Stomach smooth muscle (tissue), 2 donors: Measurements from ENCODE around the gene NR4A3.

ENCODE experiments used
- H3K27ac ChIP-seq: one replicate; pipeline ENCODE4 v1.7.0; 2013; ENCODE audit warnings: mild to moderate bottlenecking, low read length, inconsistent platforms
- H3K27me3 ChIP-seq, 2 donors: one replicate each; pipeline ENCODE4 v1.7.0; 2013; ENCODE audit warnings: low read length in 2 of 2; ENCODE audit not compliant: insufficient read depth in 2 of 2, control insufficient read depth in 1 of 2
- H3K36me3 ChIP-seq, 2 donors: one replicate each; pipeline ENCODE4 v1.7.0; 2013; ENCODE audit warnings: low read length in 2 of 2; ENCODE audit not compliant: control insufficient read depth in 2 of 2, insufficient read depth in 2 of 2
- H3K4me1 ChIP-seq: one replicate; pipeline ENCODE4 v1.7.0; 2013; ENCODE audit warnings: low read length; ENCODE audit not compliant: control insufficient read depth, insufficient read depth
- H3K4me3 ChIP-seq, 2 donors: one replicate each; pipeline ENCODE4 v1.7.0; 2013; ENCODE audit warnings: low read length in 2 of 2
- H3K9ac ChIP-seq, 2 donors: one replicate each; pipeline ENCODE4 v1.7.0; 2013; ENCODE audit warnings: low read length in 2 of 2, mild to moderate bottlenecking in 1 of 2
- H3K9me3 ChIP-seq, 2 donors: one replicate each; pipeline ENCODE4 v1.7.0; 2013; ENCODE audit warnings: low read length in 2 of 2; ENCODE audit not compliant: control insufficient read depth in 2 of 2
- donor health status: healthy.
- donor health status: Pancreatic carcinoma.

Gene NR4A3

DNA sequence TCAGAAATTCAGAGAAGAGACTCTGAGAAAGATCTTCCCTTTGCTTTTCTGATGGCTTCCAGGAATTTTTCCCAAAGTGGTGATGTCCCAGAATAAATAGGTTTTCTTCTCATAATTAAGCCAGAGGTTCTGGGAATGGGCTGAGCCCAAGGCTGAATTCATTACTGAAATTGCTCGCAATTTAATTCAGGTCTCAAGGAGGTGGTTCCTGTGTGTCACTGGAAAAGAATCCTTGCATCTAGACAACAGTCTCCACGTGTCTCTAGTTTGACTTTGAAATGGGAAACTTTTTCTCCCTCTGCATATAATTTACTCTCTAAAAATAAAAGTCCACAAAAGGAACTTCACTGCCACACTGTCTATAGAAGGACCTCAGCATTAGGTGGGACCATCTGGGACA, 57.0 kb downstream of the NR4A3 start:
- H3K4me1 ChIP-seq: no peaks in the 10 kb centered on the region
- no peaks in the 10 kb centered on the region for H3K36me3 ChIP-seq
- no peaks in the 10 kb centered on the region for H3K9me3 ChIP-seq
- no peak overlapping the region for H3K4me3 ChIP-seq
- H3K27me3 ChIP-seq: no peaks in the 10 kb centered on the region
- H3K27ac ChIP-seq: no peak overlapping the region
- no peak overlapping the region for H3K9ac ChIP-seq

DNA sequence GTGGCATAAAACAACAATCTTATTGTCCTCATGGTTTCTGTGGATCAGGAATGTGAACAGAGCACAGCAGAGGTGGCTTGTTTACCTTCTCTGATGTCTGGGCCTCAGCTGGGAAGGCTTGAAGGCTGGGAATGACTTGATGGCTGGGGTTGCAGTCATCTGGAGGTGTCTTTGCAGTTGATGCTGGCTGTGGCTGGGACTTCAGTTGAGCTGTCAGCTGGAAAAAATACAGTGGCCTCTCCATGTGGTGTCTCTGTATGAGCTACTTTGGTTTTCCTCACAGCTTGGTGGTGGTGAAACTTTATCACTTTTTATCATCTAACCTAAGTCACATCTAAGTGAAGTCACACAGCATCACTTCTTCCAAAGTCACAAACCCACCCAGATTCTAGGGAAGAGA, 60.1 kb downstream of the NR4A3 start:
- Histone ChIP-seq H3K9me3 (no peaks in the 10 kb centered on the region), H3K27ac (no peak overlapping the region), H3K27me3 (no peaks in the 10 kb centered on the region)

GRCh38 chr9:99885747-99886146, 64.1 kb downstream of the NR4A3 start:
- no peaks in the 10 kb centered on the region for H3K36me3 ChIP-seq
- H3K9ac ChIP-seq: no peak overlapping the region
- no peak overlapping the region for H3K4me3 ChIP-seq
- no peak overlapping the region for H3K27ac ChIP-seq
- H3K4me1 ChIP-seq: no peaks in the 10 kb centered on the region
- H3K9me3 ChIP-seq: no peaks in the 10 kb centered on the region
- no peaks in the 10 kb centered on the region for H3K27me3 ChIP-seq

More for the DNA sequence above, 60.1 kb downstream of the NR4A3 start:
- Histone ChIP-seq H3K4me1 (no peaks in the 10 kb centered on the region), H3K9ac (no peak overlapping the region), H3K4me3 (no peak overlapping the region), H3K36me3 (no peaks in the 10 kb centered on the region)

- no peak overlapping the region for H3K9ac ChIP-seq
- no peaks in the 10 kb centered on the region for H3K36me3 ChIP-seq
- no peaks in the 10 kb centered on the region for H3K9me3 ChIP-seq
- no peaks in the 10 kb centered on the region for H3K27me3 ChIP-seq
- H3K4me1 ChIP-seq: no peaks in the 10 kb centered on the region
- no peak overlapping the region for H3K27ac ChIP-seq
- no peak overlapping the region for H3K4me3 ChIP-seq
These were observed 67.4 kb downstream of the NR4A3 start for GRCh38 chr9:99889120-99889519.

- Histone ChIP-seq H3K36me3 (no peaks in the 10 kb centered on the region), H3K9me3 (no peaks in the 10 kb centered on the region), H3K27me3 (no peaks in the 10 kb centered on the region), H3K9ac (no peak overlapping the region), H3K4me3 (no peak overlapping the region), H3K4me1 (no peaks in the 10 kb centered on the region), H3K27ac (no peak overlapping the region)
These were observed 73.1 kb downstream of the NR4A3 start for GRCh38 chr9:99894826-99895225.

GRCh38 chr9:99895510-99895909, 73.8 kb downstream of the NR4A3 start:
- H3K27me3 ChIP-seq: no peaks in the 10 kb centered on the region
- H3K9me3 ChIP-seq: no peaks in the 10 kb centered on the region
- H3K36me3 ChIP-seq: no peaks in the 10 kb centered on the region
- H3K27ac ChIP-seq: no peak overlapping the region
- no peak overlapping the region for H3K4me3 ChIP-seq
- H3K4me1 ChIP-seq: no peaks in the 10 kb centered on the region
- no peak overlapping the region for H3K9ac ChIP-seq

- H3K4me1 ChIP-seq: no peaks in the 10 kb centered on the region
- H3K36me3 ChIP-seq: no peaks in the 10 kb centered on the region
- H3K9ac ChIP-seq: no peak overlapping the region
- H3K9me3 ChIP-seq: no peaks in the 10 kb centered on the region
- H3K27me3 ChIP-seq: no peaks in the 10 kb centered on the region
- no peak overlapping the region for H3K27ac ChIP-seq
- H3K4me3 ChIP-seq: no peak overlapping the region
These were observed 74.4 kb downstream of the NR4A3 start for GRCh38 chr9:99896119-99896518.

DNA sequence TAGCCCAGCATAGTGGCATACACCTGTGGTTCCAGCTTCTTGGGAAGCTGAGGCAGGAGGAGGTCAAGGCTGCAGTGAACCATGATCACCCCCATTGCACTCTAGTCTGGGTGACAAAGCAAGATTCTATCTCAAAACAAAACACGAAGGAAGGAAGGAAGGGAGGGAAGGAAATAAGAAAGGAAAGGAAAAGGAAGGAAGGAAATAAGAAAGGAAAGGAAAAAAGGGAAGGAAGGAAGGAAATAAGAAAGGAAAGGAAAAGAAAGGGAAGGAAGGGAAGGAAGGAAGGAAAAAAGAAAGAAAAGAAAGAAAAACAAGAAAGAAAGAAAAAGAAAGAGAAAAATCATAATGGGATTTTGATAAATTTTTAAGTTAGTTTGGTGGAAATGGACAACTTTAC, 81.7 kb downstream of the NR4A3 start:
- H3K4me3 ChIP-seq: no peak overlapping the region
- H3K27ac ChIP-seq: no peak overlapping the region
- H3K36me3 ChIP-seq: no peaks in the 10 kb centered on the region
- no peak overlapping the region for H3K9ac ChIP-seq
- no peaks in the 10 kb centered on the region for H3K4me1 ChIP-seq
- H3K27me3 ChIP-seq: no peaks in the 10 kb centered on the region
- no peaks in the 10 kb centered on the region for H3K9me3 ChIP-seq

DNA sequence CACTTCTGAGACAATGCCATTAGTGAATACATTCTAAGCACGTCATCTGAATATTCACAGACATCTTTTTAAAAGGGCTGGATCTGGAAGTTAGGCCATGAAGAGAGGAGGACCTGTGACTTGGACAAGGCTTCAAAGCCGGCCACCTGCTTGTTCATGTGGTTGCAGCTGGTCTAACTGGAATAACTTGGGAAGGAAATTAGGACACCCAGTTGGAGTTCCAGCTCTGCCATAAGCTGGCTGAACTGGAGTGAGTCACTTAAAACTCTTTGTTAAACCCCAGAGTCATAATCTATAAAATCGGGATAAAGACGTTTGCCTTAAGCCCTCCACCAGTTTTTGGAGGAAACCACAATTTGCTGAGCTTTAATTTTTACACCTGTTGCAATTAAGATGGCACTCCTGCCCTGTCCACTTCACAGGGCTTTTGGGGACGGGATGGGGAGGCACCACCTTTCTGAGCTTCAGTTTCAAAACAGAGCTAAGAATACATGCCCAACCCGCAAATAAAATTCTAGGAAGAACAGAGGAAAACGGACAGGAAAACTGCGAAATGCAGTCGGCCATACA, 84.2 kb downstream of the NR4A3 start:
- Histone ChIP-seq H3K27ac (no peak overlapping the region), H3K27me3 (no peaks in the 10 kb centered on the region), H3K4me3 (peak overlapping the region; percentile 87 to 95), H3K4me1 (no peaks in the 10 kb centered on the region), H3K36me3 (no peaks in the 10 kb centered on the region), H3K9me3 (no peaks in the 10 kb centered on the region), H3K9ac (peak overlapping the region; percentile 68 to 98)

GRCh38 chr9:99906403-99907207, 84.9 kb downstream of the NR4A3 start, which contains the start of gene STX17:
Gene STX17, plus strand, starts transcription at chr9:99906654. Its CDS starts 8,586 bp downstream, at chr9:99915240.
- Histone ChIP-seq H3K27me3 (no peaks in the 10 kb centered on the region), H3K9ac (peak within 1 kb of the TSS; percentile 94 to 98), H3K9me3 (no peaks in the 10 kb centered on the region), H3K4me1 (no peaks in the 10 kb centered on the region), H3K4me3 (peak within 1 kb of the TSS; percentile 87 to 95), H3K36me3 (no peaks in the 10 kb centered on the region), H3K27ac (peak within 1 kb of the TSS; percentile 89)

GRCh38 chr9:99907208-99907532, 85.5 kb downstream of the NR4A3 start:
- Histone ChIP-seq H3K27ac (peak overlapping the region; percentile 89), H3K27me3 (no peaks in the 10 kb centered on the region), H3K4me1 (no peaks in the 10 kb centered on the region), H3K9ac (peak overlapping the region; percentile 94 to 98), H3K4me3 (peak overlapping the region; percentile 87 to 95), H3K36me3 (no peaks in the 10 kb centered on the region), H3K9me3 (no peaks in the 10 kb centered on the region)
